ENCODE data around the gene ZNF771. TPM values are rescaled to one million over a fixed set of nuclear protein-coding genes. Genes with fewer than 3 reads are reported as not detected.

Gene ZNF771
- total RNA-seq, 1 experiment from 2014 or later, result 11.3 TPM

DNA sequence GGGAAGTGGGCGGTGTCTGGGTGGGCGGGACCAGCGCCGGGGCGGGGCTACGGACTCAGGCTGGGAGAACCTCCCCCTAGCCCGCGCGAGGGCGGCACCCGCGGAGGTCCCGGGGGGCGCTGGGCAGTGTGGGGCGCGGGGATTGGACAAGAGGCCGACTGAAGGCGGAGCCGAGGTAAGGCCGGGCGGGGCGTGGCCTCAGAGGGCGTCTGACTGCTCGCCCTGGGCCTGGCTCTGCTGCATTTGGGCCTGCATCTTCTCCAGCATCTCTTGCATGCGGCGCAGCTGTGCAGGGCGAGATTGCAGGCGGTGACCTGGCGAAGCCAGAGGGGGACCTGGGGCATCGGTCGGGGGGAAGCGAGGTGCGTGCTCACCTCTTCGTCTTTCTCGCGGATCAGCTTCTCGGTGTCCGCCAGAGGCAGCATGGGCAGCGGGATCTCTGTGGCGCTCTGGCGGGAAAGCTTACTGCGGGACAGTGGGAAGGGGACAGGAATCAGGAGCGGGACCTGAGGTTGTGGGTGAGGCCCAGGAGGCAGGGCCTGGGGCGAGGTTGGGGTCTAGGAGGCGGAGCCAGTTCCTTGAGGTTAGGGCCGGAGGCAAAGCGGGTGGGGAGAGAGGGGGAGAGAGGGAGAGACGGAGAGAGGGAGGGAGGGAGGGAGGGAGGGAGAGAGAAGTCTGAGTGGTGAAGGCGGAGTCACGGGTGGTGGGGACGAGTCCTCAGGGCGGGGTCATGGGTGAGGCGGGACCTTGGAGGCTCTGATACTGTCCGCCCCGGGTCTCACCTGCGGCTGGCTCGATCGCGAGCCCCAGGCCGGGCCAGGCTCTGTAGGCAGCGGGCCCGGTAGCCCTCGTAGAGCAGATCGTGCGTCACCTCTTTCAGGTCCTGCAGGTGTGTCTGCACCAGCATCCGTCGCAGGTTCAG, 28.9 kb upstream of the ZNF771 start:
- peaks cover 44% of the 10 kb centered on the region for H3K36me3 Mint-ChIP-seq (ENCODE audit: insufficient read depth, unreplicated experiment)
- CTCF ChIA-PET, result interaction anchor here (0.9 to 1.2 kb wide), 4 partner anchors 8 to 256 kb away, joined by 3 to 7 read pairs (median 4); partner anchors contain the start of genes TBC1D10B and ZNF771
- peak; percentile 99 for DNase-seq
- peaks cover 24% of the 10 kb centered on the region for H3K4me1 Mint-ChIP-seq (ENCODE audit: low read depth, unreplicated experiment)
- TF ChIP-seq, protein P1, sequence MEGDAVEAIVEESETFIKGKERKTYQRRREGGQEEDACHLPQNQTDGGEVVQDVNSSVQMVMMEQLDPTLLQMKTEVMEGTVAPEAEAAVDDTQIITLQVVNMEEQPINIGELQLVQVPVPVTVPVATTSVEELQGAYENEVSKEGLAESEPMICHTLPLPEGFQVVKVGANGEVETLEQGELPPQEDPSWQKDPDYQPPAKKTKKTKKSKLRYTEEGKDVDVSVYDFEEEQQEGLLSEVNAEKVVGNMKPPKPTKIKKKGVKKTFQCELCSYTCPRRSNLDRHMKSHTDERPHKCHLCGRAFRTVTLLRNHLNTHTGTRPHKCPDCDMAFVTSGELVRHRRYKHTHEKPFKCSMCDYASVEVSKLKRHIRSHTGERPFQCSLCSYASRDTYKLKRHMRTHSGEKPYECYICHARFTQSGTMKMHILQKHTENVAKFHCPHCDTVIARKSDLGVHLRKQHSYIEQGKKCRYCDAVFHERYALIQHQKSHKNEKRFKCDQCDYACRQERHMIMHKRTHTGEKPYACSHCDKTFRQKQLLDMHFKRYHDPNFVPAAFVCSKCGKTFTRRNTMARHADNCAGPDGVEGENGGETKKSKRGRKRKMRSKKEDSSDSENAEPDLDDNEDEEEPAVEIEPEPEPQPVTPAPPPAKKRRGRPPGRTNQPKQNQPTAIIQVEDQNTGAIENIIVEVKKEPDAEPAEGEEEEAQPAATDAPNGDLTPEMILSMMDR (IDR thresholded peaks at IDR 0.05; ENCODE audit: unreplicated experiment), result peak; percentile 9
- peak overlapping the region; percentile 87 for H3K27ac Mint-ChIP-seq (ENCODE audit: unreplicated experiment)
- no peaks in the 10 kb centered on the region for H3K27me3 Mint-ChIP-seq (ENCODE audit: unreplicated experiment)
- peak overlapping the region; percentile 99 for H3K4me3 Mint-ChIP-seq (ENCODE audit: low read depth, unreplicated experiment)
- no peaks in the 10 kb centered on the region for H3K9me3 Mint-ChIP-seq (ENCODE audit: low read depth, unreplicated experiment)
- no TSS peak for BruUV-seq (replicated peaks)
- intact Hi-C loops (cut with micrococcal nuclease; ENCODE audit: unreplicated experiment), result no loop called here

- CTCF ChIA-PET, result no interaction called here
These were observed 28.1 kb upstream of the ZNF771 start for GRCh38 chr16:30379158-30379783.

GRCh38 chr16:30380072-30380802, 27.2 kb upstream of the ZNF771 start:
- DNase-seq, result no peak
- H3K27me3 Mint-ChIP-seq (ENCODE audit: unreplicated experiment), result no peaks in the 10 kb centered on the region
- peaks cover 44% of the 10 kb centered on the region for H3K36me3 Mint-ChIP-seq (ENCODE audit: insufficient read depth, unreplicated experiment)
- no peaks in the 10 kb centered on the region for H3K9me3 Mint-ChIP-seq (ENCODE audit: low read depth, unreplicated experiment)
- peak overlapping the region; percentile 99 for H3K4me3 Mint-ChIP-seq (ENCODE audit: low read depth, unreplicated experiment)
- CTCF ChIA-PET, result no interaction called here
- BruUV-seq (replicated peaks), result TSS peak; percentile 64
- TF ChIP-seq, protein P1 (IDR thresholded peaks at IDR 0.05; ENCODE audit: unreplicated experiment), result no peak
- intact Hi-C loops (cut with micrococcal nuclease; ENCODE audit: unreplicated experiment), result no loop called here
- H3K4me1 Mint-ChIP-seq (ENCODE audit: low read depth, unreplicated experiment), result peaks cover 24% of the 10 kb centered on the region
- H3K27ac Mint-ChIP-seq (ENCODE audit: unreplicated experiment), result peak overlapping the region; percentile 4

More at GRCh38 chr16:30379158-30379783, 28.1 kb upstream of the ZNF771 start:
- TF ChIP-seq, protein P1 (IDR thresholded peaks at IDR 0.05; ENCODE audit: unreplicated experiment), result no peak
- peak overlapping the region; percentile 99 for H3K4me3 Mint-ChIP-seq (ENCODE audit: low read depth, unreplicated experiment)
- no peaks in the 10 kb centered on the region for H3K27me3 Mint-ChIP-seq (ENCODE audit: unreplicated experiment)
- no peak for DNase-seq
- H3K27ac Mint-ChIP-seq (ENCODE audit: unreplicated experiment), result peak overlapping the region; percentile 87
- BruUV-seq (replicated peaks), result no TSS peak
- intact Hi-C loops (cut with micrococcal nuclease; ENCODE audit: unreplicated experiment), result no loop called here
- no peaks in the 10 kb centered on the region for H3K9me3 Mint-ChIP-seq (ENCODE audit: low read depth, unreplicated experiment)
- H3K4me1 Mint-ChIP-seq (ENCODE audit: low read depth, unreplicated experiment), result peaks cover 24% of the 10 kb centered on the region
- H3K36me3 Mint-ChIP-seq (ENCODE audit: insufficient read depth, unreplicated experiment), result peaks cover 44% of the 10 kb centered on the region

- Mint-ChIP-seq H3K4me1 (ENCODE audit: low read depth, unreplicated experiment) (peaks cover 24% of the 10 kb centered on the region), H3K36me3 (ENCODE audit: insufficient read depth, unreplicated experiment) (peaks cover 44% of the 10 kb centered on the region), H3K4me3 (ENCODE audit: low read depth, unreplicated experiment) (no peak overlapping the region), H3K9me3 (ENCODE audit: low read depth, unreplicated experiment) (no peaks in the 10 kb centered on the region), H3K27ac (ENCODE audit: unreplicated experiment) (no peak overlapping the region), H3K27me3 (ENCODE audit: unreplicated experiment) (no peaks in the 10 kb centered on the region)
- CTCF ChIA-PET, result interaction anchor here (0.7 kb wide), 1 partner anchor 15 kb away, joined by 3 read pairs; no protein-coding TSS in a partner anchor
- TF ChIP-seq, protein P1 (IDR thresholded peaks at IDR 0.05; ENCODE audit: unreplicated experiment), result no peak
- intact Hi-C loops (cut with micrococcal nuclease; ENCODE audit: unreplicated experiment), result no loop called here
- BruUV-seq (replicated peaks), result no TSS peak
- no peak for DNase-seq
These were observed 26.6 kb upstream of the ZNF771 start for GRCh38 chr16:30380803-30381208.

Data from Calu3 (cell line).